Measurements from ENCODE around the gene OGFR. TPM values are rescaled to one million over a fixed set of nuclear protein-coding genes. Genes with fewer than 3 reads are reported as not detected.
A peak's percentile ranks its signal among the peaks of the same experiment; 100 is the strongest.

The OGFR gene
- total and polyA plus RNA-seq, 2 experiments from 2014 or later, result 9.6 to 50.6 TPM

DNA sequence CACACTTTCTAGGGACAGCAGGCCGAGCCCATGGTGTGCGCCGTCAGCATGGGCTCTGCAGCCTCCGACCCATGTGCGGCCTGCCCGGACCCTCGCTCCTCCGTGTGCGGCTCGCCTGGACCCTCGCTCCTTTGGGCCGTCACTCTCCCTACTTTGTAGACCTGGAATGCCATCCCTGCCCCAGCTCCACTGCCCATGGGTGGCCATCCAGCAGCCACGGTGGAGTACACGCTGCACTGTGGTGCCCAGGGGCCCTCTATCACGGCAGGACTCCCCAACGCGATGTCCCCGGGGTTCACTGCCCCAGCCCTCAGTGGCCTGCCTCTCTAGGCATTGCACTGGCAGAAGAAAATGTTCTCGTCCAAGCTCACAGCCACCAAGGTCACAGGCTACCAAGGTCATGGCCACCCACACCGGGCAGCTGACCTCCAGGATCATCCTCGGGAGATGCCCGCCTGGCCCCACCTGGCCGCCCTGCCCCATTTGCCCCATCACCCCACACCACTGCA, 32.5 kb upstream of the OGFR start:
- Histone ChIP-seq H4K20me1 (replicated peaks; ENCODE audit: insufficient read depth) (no peaks in the 10 kb centered on the region), H3K4me1 (ENCODE audit: insufficient read depth) (no peaks in the 10 kb centered on the region; the same call in none of the 2 replicates), H3F3A (replicated peaks; ENCODE audit: low read depth) (0 out of 2 replicates have a peak, but pooled peaks cover 2% of the 10 kb centered on the region), H3K9me2 (ENCODE audit: insufficient read depth) (no peaks in the 10 kb centered on the region), H3K79me2 (replicated peaks; ENCODE audit: insufficient read depth) (no peaks in the 10 kb centered on the region), H3K4me2 (no peak overlapping the region), H3K4me3 (no peak overlapping the region), H3K36me3 (ENCODE audit: insufficient read depth) (no peaks in the 10 kb centered on the region), H2AFZ (no peak overlapping the region), H3K27me3 (ENCODE audit: insufficient read depth) (no peaks in the 10 kb centered on the region), H3K27ac (ENCODE audit: low read depth) (no peak overlapping the region)
- DNase-seq (ENCODE audit: low spot score), result no peak
- Mint-ChIP-seq H3K36me3 (ENCODE audit: low read depth) (no peaks in the 10 kb centered on the region), H3K4me3 (no peak overlapping the region), H3K9me3 (no peaks in the 10 kb centered on the region), H3K27ac (no peak overlapping the region), H3K27me3 (ENCODE audit: insufficient read depth, low read depth, poor library complexity) (peaks cover 3% of the 10 kb centered on the region), H3K4me1 (peaks cover 28% of the 10 kb centered on the region)
- ATAC-seq, result no peak
- TF ChIP-seq EZH2phosphoT487 (IDR thresholded peaks at IDR 0.05; ENCODE audit: unreplicated experiment) (no peak), STAT1 (IDR thresholded peaks at IDR 0.05; ENCODE audit: unreplicated experiment) (no peak)

DNA sequence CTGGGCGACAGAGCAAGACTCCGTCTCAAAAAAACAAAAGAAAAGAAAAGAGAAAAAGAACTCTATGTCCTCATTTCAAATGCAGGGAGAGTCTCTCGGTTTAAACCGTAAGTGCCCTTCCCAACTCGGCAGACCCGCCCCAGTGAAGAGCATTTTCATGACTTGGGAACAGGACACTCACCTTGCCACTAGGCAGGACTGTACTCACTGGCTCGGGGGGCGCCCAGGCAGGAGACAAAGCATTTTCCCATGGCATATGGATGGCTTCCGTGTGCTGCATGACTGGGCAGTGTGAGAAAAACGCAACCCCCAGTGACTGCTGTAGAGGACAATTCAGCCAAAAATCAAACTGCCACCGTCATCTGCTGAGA, 32.0 kb upstream of the OGFR start:
- no peak for DNase-seq (ENCODE audit: low spot score)
- no peaks in the 10 kb centered on the region for H3K27me3 ChIP-seq (ENCODE audit: insufficient read depth)
- no peaks in the 10 kb centered on the region for H3K9me3 Mint-ChIP-seq
- H3K4me3 Mint-ChIP-seq, result no peak overlapping the region
- no peaks in the 10 kb centered on the region for H3K9me2 ChIP-seq (ENCODE audit: insufficient read depth)
- H3K79me2 ChIP-seq (replicated peaks; ENCODE audit: insufficient read depth), result no peaks in the 10 kb centered on the region
- no peak for ATAC-seq
- no peak overlapping the region for H3K4me3 ChIP-seq
- H3K4me2 ChIP-seq, result no peak overlapping the region
- H3K27me3 Mint-ChIP-seq (ENCODE audit: insufficient read depth, low read depth, poor library complexity), result peaks cover 3% of the 10 kb centered on the region
- H3F3A ChIP-seq (replicated peaks; ENCODE audit: low read depth), result 0 out of 2 replicates have a peak, but pooled peaks cover 2% of the 10 kb centered on the region
- H3K4me1 ChIP-seq (ENCODE audit: insufficient read depth), result no peaks in the 10 kb centered on the region; the same call in none of the 2 replicates
- no peaks in the 10 kb centered on the region for H3K36me3 Mint-ChIP-seq (ENCODE audit: low read depth)
- no peaks in the 10 kb centered on the region for H4K20me1 ChIP-seq (replicated peaks; ENCODE audit: insufficient read depth)
- H3K36me3 ChIP-seq (ENCODE audit: insufficient read depth), result no peaks in the 10 kb centered on the region
- H2AFZ ChIP-seq, result no peak overlapping the region
- no peak overlapping the region; the same call in 1 of the 2 replicates for H3K27ac Mint-ChIP-seq
- H3K4me1 Mint-ChIP-seq, result peaks cover 28% of the 10 kb centered on the region
- 0 out of 2 replicates have a peak overlapping the region, but pooled peaks have one; percentile 45 for H3K27ac ChIP-seq (ENCODE audit: low read depth)
- TF ChIP-seq, protein P1, sequence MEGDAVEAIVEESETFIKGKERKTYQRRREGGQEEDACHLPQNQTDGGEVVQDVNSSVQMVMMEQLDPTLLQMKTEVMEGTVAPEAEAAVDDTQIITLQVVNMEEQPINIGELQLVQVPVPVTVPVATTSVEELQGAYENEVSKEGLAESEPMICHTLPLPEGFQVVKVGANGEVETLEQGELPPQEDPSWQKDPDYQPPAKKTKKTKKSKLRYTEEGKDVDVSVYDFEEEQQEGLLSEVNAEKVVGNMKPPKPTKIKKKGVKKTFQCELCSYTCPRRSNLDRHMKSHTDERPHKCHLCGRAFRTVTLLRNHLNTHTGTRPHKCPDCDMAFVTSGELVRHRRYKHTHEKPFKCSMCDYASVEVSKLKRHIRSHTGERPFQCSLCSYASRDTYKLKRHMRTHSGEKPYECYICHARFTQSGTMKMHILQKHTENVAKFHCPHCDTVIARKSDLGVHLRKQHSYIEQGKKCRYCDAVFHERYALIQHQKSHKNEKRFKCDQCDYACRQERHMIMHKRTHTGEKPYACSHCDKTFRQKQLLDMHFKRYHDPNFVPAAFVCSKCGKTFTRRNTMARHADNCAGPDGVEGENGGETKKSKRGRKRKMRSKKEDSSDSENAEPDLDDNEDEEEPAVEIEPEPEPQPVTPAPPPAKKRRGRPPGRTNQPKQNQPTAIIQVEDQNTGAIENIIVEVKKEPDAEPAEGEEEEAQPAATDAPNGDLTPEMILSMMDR (conservative IDR thresholded peaks at IDR 0.05; ENCODE audit: low read depth in 2 of 2), result no peak
- TF ChIP-seq JUNB (IDR thresholded peaks at IDR 0.05; ENCODE audit: unreplicated experiment), result no peak
- TF ChIP-seq, protein P2, sequence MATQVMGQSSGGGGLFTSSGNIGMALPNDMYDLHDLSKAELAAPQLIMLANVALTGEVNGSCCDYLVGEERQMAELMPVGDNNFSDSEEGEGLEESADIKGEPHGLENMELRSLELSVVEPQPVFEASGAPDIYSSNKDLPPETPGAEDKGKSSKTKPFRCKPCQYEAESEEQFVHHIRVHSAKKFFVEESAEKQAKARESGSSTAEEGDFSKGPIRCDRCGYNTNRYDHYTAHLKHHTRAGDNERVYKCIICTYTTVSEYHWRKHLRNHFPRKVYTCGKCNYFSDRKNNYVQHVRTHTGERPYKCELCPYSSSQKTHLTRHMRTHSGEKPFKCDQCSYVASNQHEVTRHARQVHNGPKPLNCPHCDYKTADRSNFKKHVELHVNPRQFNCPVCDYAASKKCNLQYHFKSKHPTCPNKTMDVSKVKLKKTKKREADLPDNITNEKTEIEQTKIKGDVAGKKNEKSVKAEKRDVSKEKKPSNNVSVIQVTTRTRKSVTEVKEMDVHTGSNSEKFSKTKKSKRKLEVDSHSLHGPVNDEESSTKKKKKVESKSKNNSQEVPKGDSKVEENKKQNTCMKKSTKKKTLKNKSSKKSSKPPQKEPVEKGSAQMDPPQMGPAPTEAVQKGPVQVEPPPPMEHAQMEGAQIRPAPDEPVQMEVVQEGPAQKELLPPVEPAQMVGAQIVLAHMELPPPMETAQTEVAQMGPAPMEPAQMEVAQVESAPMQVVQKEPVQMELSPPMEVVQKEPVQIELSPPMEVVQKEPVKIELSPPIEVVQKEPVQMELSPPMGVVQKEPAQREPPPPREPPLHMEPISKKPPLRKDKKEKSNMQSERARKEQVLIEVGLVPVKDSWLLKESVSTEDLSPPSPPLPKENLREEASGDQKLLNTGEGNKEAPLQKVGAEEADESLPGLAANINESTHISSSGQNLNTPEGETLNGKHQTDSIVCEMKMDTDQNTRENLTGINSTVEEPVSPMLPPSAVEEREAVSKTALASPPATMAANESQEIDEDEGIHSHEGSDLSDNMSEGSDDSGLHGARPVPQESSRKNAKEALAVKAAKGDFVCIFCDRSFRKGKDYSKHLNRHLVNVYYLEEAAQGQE (IDR thresholded peaks at IDR 0.05; ENCODE audit: unreplicated experiment), result no peak
- TF ChIP-seq NANOG (IDR thresholded peaks at IDR 0.05; ENCODE audit: borderline replicate concordance), result no peak
- no peak for TF ChIP-seq ZNF114 (CRISPR knock-in tag; IDR thresholded peaks at IDR 0.05)
- TF ChIP-seq CREB1 (CRISPR knock-in tag; IDR thresholded peaks at IDR 0.05; ENCODE audit: low read depth), result no peak
- TF ChIP-seq, protein P3, sequence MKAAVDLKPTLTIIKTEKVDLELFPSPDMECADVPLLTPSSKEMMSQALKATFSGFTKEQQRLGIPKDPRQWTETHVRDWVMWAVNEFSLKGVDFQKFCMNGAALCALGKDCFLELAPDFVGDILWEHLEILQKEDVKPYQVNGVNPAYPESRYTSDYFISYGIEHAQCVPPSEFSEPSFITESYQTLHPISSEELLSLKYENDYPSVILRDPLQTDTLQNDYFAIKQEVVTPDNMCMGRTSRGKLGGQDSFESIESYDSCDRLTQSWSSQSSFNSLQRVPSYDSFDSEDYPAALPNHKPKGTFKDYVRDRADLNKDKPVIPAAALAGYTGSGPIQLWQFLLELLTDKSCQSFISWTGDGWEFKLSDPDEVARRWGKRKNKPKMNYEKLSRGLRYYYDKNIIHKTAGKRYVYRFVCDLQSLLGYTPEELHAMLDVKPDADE (IDR thresholded peaks at IDR 0.05), result no peak
- no peak for TF ChIP-seq STAT1 (IDR thresholded peaks at IDR 0.05; ENCODE audit: unreplicated experiment)
- no peak for TF ChIP-seq EZH2 (IDR thresholded peaks at IDR 0.05; ENCODE audit: low read depth, unreplicated experiment)

All from GM23338 (cell line).